Measurements from ENCODE around the gene TMEM259. TPM values are rescaled to one million over a fixed set of nuclear protein-coding genes. Genes with fewer than 3 reads are reported as not detected.

Gene TMEM259
- total RNA-seq, 1 experiment from 2014 or later = 155 TPM

DNA sequence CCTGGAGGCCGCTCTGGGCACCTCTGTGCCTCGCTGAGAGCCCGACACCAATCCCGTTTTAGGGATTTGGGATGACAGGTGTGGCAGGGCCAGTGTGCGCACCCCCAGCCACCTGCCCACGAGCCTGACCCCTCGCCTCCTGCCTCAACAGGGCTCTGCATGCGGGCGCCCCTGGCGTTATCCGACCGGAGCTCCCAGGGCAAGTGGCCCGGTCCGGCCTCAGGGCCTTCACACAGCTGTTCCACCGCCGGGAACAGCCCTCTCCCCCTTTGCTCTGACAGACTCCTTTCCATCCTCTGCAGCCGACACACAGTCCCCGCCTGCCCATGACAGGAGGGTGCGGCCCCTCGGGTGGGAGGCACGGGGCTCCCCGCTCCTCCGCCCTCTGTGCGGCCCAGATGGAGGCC, 43.9 kb downstream of the TMEM259 start:
- Histone ChIP-seq H2AFZ (no peak overlapping the region), H3F3A (ENCODE audit: insufficient read depth, low read depth) (peaks cover 13% of the 10 kb centered on the region), H3K27ac (no peak overlapping the region), H3K79me2 (ENCODE audit: low read depth) (no peaks in the 10 kb centered on the region), H4K20me1 (ENCODE audit: insufficient read depth) (no peaks in the 10 kb centered on the region), H3K9me2 (ENCODE audit: insufficient read depth) (no peaks in the 10 kb centered on the region), H3K4me1 (replicated peaks; ENCODE audit: insufficient read depth) (peaks cover 11% of the 10 kb centered on the region), H3K36me3 (ENCODE audit: low read depth) (no peaks in the 10 kb centered on the region), H3K27me3 (ENCODE audit: insufficient read depth, low read depth) (no peaks in the 10 kb centered on the region), H3K4me2 (no peak overlapping the region), H3K4me3 (no peak overlapping the region), H3K9me3 (ENCODE audit: insufficient read depth, low read depth) (no peaks in the 10 kb centered on the region)
- POLR2A ChIA-PET (ENCODE audit: unreplicated experiment) = interaction anchor here (0.7 kb wide), 1 partner anchor 20 kb away, joined by 27 read pairs; no protein-coding TSS in a partner anchor
- no peak for DNase-seq
- intact Hi-C loops (cut with micrococcal nuclease; ENCODE audit: unreplicated experiment) = no loop called here
- no TSS peak for BruUV-seq (replicated peaks)
- CTCF ChIA-PET = interaction anchor here (0.6 kb wide), 1 partner anchor 672 kb away, joined by 6 read pairs; no protein-coding TSS in a partner anchor
- no peak for TF ChIP-seq EZH2 (IDR thresholded peaks at IDR 0.05; ENCODE audit: low read depth)
- TF ChIP-seq, protein P1, sequence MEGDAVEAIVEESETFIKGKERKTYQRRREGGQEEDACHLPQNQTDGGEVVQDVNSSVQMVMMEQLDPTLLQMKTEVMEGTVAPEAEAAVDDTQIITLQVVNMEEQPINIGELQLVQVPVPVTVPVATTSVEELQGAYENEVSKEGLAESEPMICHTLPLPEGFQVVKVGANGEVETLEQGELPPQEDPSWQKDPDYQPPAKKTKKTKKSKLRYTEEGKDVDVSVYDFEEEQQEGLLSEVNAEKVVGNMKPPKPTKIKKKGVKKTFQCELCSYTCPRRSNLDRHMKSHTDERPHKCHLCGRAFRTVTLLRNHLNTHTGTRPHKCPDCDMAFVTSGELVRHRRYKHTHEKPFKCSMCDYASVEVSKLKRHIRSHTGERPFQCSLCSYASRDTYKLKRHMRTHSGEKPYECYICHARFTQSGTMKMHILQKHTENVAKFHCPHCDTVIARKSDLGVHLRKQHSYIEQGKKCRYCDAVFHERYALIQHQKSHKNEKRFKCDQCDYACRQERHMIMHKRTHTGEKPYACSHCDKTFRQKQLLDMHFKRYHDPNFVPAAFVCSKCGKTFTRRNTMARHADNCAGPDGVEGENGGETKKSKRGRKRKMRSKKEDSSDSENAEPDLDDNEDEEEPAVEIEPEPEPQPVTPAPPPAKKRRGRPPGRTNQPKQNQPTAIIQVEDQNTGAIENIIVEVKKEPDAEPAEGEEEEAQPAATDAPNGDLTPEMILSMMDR (conservative IDR thresholded peaks at IDR 0.05) = no peak

GRCh38 chr19:976476-976875, 44.4 kb downstream of the TMEM259 start:
- no TSS peak for BruUV-seq (replicated peaks)
- TF ChIP-seq, protein P1 (conservative IDR thresholded peaks at IDR 0.05) = no peak
- TF ChIP-seq EZH2 (IDR thresholded peaks at IDR 0.05; ENCODE audit: low read depth) = no peak
- intact Hi-C loops (cut with micrococcal nuclease; ENCODE audit: unreplicated experiment) = no loop called here

GRCh38 chr19:974564-975257, 46.2 kb downstream of the TMEM259 start:
- no peak for TF ChIP-seq EZH2 (IDR thresholded peaks at IDR 0.05; ENCODE audit: low read depth)
- TF ChIP-seq, protein P1 (conservative IDR thresholded peaks at IDR 0.05) = no peak
- H3K9me3 ChIP-seq (ENCODE audit: insufficient read depth, low read depth) = no peaks in the 10 kb centered on the region; the same call in 1 of the 2 replicates
- H3F3A ChIP-seq (ENCODE audit: insufficient read depth, low read depth) = peaks cover 8% of the 10 kb centered on the region; the same call in 1 of the 2 replicates
- no peaks in the 10 kb centered on the region for H3K9me2 ChIP-seq (ENCODE audit: insufficient read depth)
- ChIA-PET CTCF (no interaction called here), POLR2A (ENCODE audit: unreplicated experiment) (no interaction called here)
- H3K27ac ChIP-seq = no peak overlapping the region
- no peaks in the 10 kb centered on the region for H3K4me1 ChIP-seq (replicated peaks; ENCODE audit: insufficient read depth)
- H3K27me3 ChIP-seq (ENCODE audit: insufficient read depth, low read depth) = no peaks in the 10 kb centered on the region
- no peak overlapping the region for H2AFZ ChIP-seq
- DNase-seq = no peak
- no peaks in the 10 kb centered on the region for H3K79me2 ChIP-seq (ENCODE audit: low read depth)
- H3K4me3 ChIP-seq = no peak overlapping the region
- no peaks in the 10 kb centered on the region for H4K20me1 ChIP-seq (ENCODE audit: insufficient read depth)
- H3K36me3 ChIP-seq (ENCODE audit: low read depth) = peaks cover 7% of the 10 kb centered on the region; the same call in 1 of the 2 replicates
- no TSS peak for BruUV-seq (replicated peaks)
- H3K4me2 ChIP-seq = no peak overlapping the region
- intact Hi-C loops (cut with micrococcal nuclease; ENCODE audit: unreplicated experiment) = no loop called here

More at GRCh38 chr19:976476-976875, 44.4 kb downstream of the TMEM259 start:
- ChIA-PET POLR2A (ENCODE audit: unreplicated experiment) (no interaction called here), CTCF (interaction anchor here (0.6 kb wide), 1 partner anchor 671 kb away, joined by 6 read pairs; no protein-coding TSS in a partner anchor)
- peaks cover 11% of the 10 kb centered on the region for H3K4me1 ChIP-seq (replicated peaks; ENCODE audit: insufficient read depth)
- H3K4me2 ChIP-seq = no peak overlapping the region
- H3F3A ChIP-seq (ENCODE audit: insufficient read depth, low read depth) = peaks cover 13% of the 10 kb centered on the region
- no peaks in the 10 kb centered on the region for H3K36me3 ChIP-seq (ENCODE audit: low read depth)
- no peak overlapping the region for H2AFZ ChIP-seq
- no peak overlapping the region for H3K4me3 ChIP-seq
- no peaks in the 10 kb centered on the region for H4K20me1 ChIP-seq (ENCODE audit: insufficient read depth)
- no peaks in the 10 kb centered on the region for H3K9me3 ChIP-seq (ENCODE audit: insufficient read depth, low read depth)
- no peaks in the 10 kb centered on the region for H3K27me3 ChIP-seq (ENCODE audit: insufficient read depth, low read depth)
- H3K27ac ChIP-seq = no peak overlapping the region
- H3K9me2 ChIP-seq (ENCODE audit: insufficient read depth) = no peaks in the 10 kb centered on the region
- no peak for DNase-seq
- no peaks in the 10 kb centered on the region for H3K79me2 ChIP-seq (ENCODE audit: low read depth)
